Nucleus accumbens (tissue), 56 donors: ENCODE data around the gene PPARD.
A peak's percentile ranks its signal among the peaks of the same experiment; 100 is the strongest.
"Not testable (repeated sequence)": the region's sequence is repeated elsewhere in the genome, so short reads cannot be mapped to it uniquely, and the experiment has no call there.

Experiments
- DNase-seq, 56 donors: peaks; one replicate each; lab custom pipeline; 2025; lab: John Stamatoyannopoulos, UW

PPARD gene

GRCh38 chr6:35311390-35312075, 30.8 kb upstream of the PPARD start:
- DNase-seq, result no peak

GRCh38 chr6:35312076-35312800, 30.1 kb upstream of the PPARD start:
- no peak for DNase-seq

- DNase-seq, result no peak
Measured at GRCh38 chr6:35312807-35313206, 29.6 kb upstream of the PPARD start.

GRCh38 chr6:35317483-35318195, 24.7 kb upstream of the PPARD start:
- DNase-seq, result peak in 1 of 56 donors; percentile 13

GRCh38 chr6:35318196-35319171, 23.9 kb upstream of the PPARD start:
- peak in 54 of 56 donors; percentile 25 to 90 (median 72) for DNase-seq

DNA sequence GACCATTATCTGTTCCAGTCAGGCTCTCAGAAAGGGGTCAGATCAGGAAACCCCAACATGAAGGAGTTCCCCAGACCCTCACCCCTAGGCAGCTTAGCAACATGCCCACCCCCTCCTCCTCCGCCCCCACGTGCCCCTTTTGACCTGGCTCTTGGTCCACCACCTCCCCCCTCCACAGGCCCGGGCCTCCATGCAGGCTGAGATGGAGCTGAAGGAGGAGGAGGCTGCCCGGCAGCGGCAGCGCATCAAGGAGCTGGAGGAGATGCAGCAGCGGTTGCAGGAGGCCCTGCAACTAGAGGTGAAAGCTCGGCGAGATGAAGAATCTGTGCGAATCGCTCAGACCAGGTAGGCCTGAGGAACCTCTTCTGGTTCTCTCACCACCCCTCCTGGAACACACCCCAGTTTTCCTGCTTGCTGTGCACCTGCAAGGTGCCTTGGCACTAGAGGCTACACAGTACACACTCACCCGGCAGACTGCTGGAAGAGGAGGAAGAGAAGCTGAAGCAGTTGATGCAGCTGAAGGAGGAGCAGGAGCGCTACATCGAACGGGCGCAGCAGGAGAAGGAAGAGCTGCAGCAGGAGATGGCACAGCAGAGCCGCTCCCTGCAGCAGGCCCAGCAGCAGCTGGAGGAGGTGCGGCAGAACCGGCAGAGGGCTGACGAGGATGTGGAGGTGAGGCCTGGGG, 22.9 kb upstream of the PPARD start:
- DNase-seq, result no peak

DNA sequence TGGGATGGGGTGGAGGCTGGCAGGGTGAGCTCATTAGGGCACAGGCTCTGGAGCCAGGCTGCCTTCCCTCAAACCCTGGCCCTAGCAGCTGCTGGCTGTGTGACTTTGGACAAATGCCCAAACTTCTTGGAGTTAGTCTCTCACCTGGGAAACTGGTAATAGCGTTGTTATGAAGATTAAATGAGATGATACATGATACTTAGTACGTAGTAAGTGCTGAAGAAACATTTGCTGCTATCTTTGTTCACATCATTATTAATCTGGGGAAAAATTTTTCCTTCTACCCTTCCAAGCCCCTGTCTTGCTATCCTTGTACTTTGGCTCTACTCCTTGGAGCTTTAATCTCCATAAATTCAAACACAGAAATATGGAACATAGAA, 22.3 kb upstream of the PPARD start:
- no peak for DNase-seq

DNA sequence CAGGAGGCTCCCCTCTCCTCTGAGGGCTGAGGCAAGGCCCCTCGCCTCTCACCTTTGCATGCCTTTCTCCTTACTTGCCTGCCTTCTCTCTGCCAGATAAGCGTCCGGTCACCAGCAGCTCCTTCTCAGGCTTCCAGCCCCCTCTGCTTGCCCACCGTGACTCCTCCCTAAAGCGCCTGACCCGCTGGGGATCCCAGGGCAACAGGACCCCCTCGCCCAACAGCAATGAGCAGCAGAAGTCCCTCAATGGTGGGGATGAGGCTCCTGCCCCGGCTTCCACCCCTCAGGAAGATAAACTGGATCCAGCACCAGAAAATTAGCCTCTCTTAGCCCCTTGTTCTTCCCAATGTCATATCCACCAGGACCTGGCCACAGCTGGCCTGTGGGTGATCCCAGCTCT, 21.3 kb upstream of the PPARD start:
- DNase-seq, result no peak

DNA sequence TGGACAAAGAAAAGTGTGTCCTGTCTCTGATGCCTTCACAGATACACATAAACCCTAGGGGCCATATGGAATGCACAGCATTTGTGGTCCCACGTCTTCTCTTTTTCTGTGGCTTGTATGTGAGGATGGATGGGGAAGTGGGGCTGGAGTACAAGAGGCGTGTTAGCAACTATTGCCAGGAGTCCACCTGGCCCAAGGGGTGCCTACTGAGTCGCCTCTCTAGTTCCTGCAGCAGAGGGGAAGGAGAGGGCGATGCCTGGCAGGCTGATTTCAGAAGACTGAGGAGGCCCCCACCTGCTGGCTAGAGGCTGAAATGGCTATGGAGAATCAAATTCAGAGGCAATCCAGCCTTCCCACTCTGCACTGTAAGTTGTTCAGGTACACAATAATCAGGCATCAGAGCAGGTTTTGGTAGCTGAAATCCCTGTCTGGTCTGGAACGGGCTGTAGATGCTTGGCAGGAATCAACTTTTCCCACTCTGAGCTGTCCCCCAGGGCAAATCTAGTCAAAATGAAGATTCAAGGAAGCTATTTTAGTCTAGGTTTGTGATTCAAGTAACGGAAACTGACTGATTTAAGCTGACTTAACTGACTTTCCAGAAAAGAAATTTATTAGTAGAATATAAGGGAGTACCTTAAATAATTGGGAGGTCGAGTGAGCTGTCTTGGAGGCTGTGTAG, 14.9 kb upstream of the PPARD start:
- DNase-seq, result peak in 14 of 56 donors; percentile 6 to 65 (median 22)

GRCh38 chr6:35328108-35328723, 14.1 kb upstream of the PPARD start:
- DNase-seq, result no peak

- not testable (repeated sequence) for DNase-seq
Measured at GRCh38 chr6:35328965-35329364, 13.4 kb upstream of the PPARD start.

DNA sequence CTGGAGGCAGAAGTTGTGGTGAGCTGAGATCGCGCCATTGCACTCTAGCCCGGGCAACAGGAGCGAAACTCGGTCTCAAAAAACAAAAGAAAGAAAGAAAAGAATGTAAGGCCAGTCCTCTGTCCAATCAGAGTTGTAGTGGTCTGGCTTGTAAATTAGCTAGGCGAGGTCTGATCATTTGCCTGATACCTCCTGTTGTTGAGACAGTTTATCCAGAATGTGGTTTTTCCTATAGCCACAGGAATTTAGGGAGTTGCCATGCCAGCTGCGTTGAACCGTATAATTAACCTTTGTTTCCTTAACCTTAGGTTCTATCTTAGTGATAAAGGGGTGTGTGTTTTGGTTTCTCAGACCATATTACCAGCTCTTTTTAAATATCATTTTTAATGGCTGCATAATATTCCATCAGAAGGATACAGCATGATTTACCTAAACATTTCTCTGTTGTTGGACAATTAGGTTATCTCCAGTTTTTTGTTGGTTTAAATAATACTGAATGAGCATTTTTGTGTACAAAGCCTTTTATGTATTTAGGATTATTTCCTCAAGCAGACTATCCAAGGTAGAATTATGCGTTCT, 11.7 kb upstream of the PPARD start:
- no peak for DNase-seq

DNA sequence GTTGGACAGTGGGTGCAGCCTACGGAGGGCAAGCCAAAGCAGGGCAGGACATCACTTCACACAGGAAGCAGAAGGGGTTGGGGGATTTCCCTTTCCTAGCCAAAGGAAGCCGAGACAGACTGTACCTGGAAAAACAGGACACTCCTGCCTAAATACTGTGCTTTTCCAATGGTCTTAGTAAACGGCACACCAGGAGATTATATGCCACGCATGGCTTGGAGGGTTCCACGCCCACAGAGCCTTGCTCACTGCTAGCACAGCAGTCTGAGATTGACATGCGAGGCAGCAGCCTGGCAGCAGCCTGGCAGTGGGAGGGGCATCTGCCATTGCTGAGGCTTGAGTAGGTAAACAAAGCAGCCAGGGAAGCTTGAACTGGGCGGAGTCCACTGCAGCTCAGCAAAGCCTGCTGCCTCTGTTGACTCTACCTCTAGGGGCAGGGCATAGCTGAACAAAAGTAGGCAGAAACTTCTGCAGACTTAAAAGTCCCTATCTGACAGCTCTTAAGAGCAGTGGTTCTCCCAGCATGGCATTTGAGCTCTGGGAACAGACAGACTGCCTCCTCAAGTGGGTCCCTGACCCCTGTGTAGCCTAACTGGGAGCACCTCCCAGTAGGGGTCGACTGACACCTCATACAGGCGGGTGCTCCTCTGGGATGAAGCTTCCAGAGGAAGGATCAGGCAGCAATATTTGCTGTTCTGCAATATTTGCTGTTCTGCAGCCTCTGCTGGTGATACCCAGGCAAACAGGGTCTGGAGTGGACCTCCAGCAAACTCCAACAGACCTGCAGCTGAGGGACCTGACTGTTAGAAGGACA, 10.1 kb upstream of the PPARD start:
- DNase-seq, result not testable (repeated sequence)

- no peak for DNase-seq
Measured at GRCh38 chr6:35341557-35341956, 801 bp upstream of the PPARD start.

DNA sequence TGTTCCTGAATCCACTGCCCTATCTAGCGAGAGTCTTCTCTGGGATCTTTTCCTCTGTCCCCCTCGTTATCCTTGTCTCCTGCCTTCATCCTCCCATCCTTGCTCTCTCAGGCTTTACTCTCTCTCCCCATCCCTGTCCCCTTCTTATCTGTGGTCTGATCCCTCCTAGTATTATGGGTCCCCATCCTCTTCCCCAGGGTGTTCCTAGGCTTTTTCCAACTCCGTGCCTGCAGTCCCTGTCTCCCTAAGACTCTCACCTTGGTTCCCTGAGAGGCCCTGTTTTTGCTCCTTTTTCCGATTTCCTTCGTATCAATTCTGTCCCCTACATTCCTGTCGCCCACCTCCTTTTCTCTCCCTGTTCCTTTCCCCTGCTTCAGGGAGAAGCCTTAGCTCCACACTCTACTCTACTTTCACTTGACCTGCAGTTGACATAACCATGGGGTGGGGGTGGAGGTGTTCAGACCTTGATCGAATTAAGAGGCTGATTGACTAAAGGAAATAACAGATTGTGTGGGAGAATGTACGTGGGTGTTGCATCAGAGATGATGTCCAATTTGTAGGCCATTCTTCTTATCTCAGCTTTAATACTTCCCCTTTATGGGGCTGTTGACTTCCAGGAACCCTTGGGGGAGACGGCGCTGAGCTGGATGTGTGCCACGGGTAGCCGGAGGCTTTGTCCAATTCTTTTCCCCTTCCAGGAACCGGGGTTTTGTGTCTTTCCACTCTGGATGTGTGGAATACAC, 905 bp downstream of the PPARD start:
- DNase-seq, result peak in 4 of 56 donors; percentile 2 to 35 (median 14)

GRCh38 chr6:35343835-35344550, 1.6 kb downstream of the PPARD start:
- no peak for DNase-seq
